ENCODE results near the gene RGS7.
"Not testable (repeated sequence)": the region's sequence is repeated elsewhere in the genome, so short reads cannot be mapped to it uniquely, and the experiment has no call there.

Gene RGS7

DNA sequence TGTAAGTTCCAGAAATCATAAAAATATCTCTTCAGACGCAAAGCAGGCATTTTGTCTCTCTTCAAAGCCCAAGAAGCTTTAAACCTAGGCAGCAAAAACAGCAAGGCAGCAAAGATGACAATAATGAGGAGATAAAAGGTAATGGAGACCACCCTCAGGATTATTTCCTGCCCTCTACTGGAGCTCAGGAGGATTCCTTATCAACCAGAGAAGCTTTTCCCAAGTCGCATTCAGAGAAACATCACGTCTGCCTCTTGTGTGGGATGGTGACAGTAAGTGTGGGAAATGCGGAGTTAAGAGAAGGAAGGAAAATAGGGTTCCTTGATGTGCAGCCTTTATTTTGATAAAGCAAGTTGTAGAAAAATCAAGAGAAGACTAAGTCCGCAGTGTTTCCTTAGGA, 365.8 kb downstream of the RGS7 start:
- no peak overlapping the region for H3K4me3 ChIP-seq (ENCODE audit: low read depth, low read length)
- no peak for TF ChIP-seq CTCF (IDR thresholded peaks at IDR 0.05; ENCODE audit: low read depth, low read length, missing control alignments)
- DNase-seq (ENCODE audit: low read depth) = no peak
- in situ Hi-C loops (cut with HindIII; ENCODE audit: low sequenced_read_pairs) = loop anchor here (5.0 kb wide), 1 partner anchor 46 kb away; no protein-coding TSS in a partner anchor

GRCh38 chr1:240987928-240988327, 369.1 kb downstream of the RGS7 start:
- in situ Hi-C loops (cut with HindIII; ENCODE audit: low sequenced_read_pairs) = no loop called here
- no peak for TF ChIP-seq CTCF (IDR thresholded peaks at IDR 0.05; ENCODE audit: low read depth, low read length, missing control alignments)

GRCh38 chr1:240985081-240985480, 371.9 kb downstream of the RGS7 start:
- DNase-seq (ENCODE audit: low read depth) = no peak
- no peak for TF ChIP-seq CTCF (IDR thresholded peaks at IDR 0.05; ENCODE audit: low read depth, low read length, missing control alignments)
- in situ Hi-C loops (cut with HindIII; ENCODE audit: low sequenced_read_pairs) = no loop called here
- no peak overlapping the region for H3K4me3 ChIP-seq (ENCODE audit: low read depth, low read length)

More at GRCh38 chr1:240987928-240988327, 369.1 kb downstream of the RGS7 start:
- H3K4me3 ChIP-seq (ENCODE audit: low read depth, low read length) = no peak overlapping the region
- DNase-seq (ENCODE audit: low read depth) = no peak

DNA sequence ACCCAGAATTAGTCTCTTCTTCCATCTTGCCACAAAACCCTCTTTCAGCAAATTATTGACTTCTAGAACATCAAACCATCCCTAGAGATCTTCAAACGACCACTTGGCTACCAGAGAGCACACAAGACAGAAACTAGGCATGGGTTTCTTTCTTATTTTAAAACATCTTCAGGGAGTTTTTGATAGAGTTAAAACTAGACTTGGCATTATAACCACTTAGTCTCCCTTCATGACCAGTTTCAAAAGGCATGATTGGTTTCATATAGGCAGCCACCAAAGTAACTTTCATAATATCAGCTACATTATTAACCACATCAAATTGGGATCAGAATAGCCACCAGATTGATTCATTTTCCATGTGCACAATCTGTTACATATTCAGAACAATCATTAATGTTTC, 376.7 kb downstream of the RGS7 start:
- in situ Hi-C loops (cut with HindIII; ENCODE audit: low sequenced_read_pairs) = no loop called here
- TF ChIP-seq CTCF (IDR thresholded peaks at IDR 0.05; ENCODE audit: low read depth, low read length, missing control alignments) = no peak
- H3K4me3 ChIP-seq (ENCODE audit: low read depth, low read length) = no peak overlapping the region
- DNase-seq (ENCODE audit: low read depth) = no peak

GRCh38 chr1:240976685-240977084, 380.3 kb downstream of the RGS7 start:
- in situ Hi-C loops (cut with HindIII; ENCODE audit: low sequenced_read_pairs) = no loop called here
- no peak for DNase-seq (ENCODE audit: low read depth)
- H3K4me3 ChIP-seq (ENCODE audit: low read depth, low read length) = no peak overlapping the region
- TF ChIP-seq CTCF (IDR thresholded peaks at IDR 0.05; ENCODE audit: low read depth, low read length, missing control alignments) = no peak

GRCh38 chr1:240973875-240974274, 383.1 kb downstream of the RGS7 start:
- in situ Hi-C loops (cut with HindIII; ENCODE audit: low sequenced_read_pairs) = no loop called here
- TF ChIP-seq CTCF (IDR thresholded peaks at IDR 0.05; ENCODE audit: low read depth, low read length, missing control alignments) = no peak

GRCh38 chr1:240972059-240972458, 384.9 kb downstream of the RGS7 start:
- H3K4me3 ChIP-seq (ENCODE audit: low read depth, low read length) = not testable (repeated sequence)

More at GRCh38 chr1:240973875-240974274, 383.1 kb downstream of the RGS7 start:
- no peak for DNase-seq (ENCODE audit: low read depth)
- no peak overlapping the region for H3K4me3 ChIP-seq (ENCODE audit: low read depth, low read length)

More at GRCh38 chr1:240972059-240972458, 384.9 kb downstream of the RGS7 start:
- in situ Hi-C loops (cut with HindIII; ENCODE audit: low sequenced_read_pairs); DNase-seq (ENCODE audit: low read depth): not testable (repeated sequence)

Data from astrocyte of the cerebellum (primary cell).